GM19239 (cell line): ENCODE results near the gene TRIM71.

Experiments used
- DNase-seq: peaks from one replicate; pipeline ENCODE4 v3.0.0; 2011; ENCODE audit warnings: low spot score; ENCODE audit not compliant: insufficient read length
- FAIRE-seq: peaks from 2 replicates; lab custom pipeline; 2011; peaks lifted over from hg19 to GRCh38; lab: Jason Lieb, UNC

The TRIM71 gene

GRCh38 chr3:32860499-32860898, 42.7 kb downstream of the TRIM71 start:
- DNase-seq (no peak), FAIRE-seq (no peak)

DNA sequence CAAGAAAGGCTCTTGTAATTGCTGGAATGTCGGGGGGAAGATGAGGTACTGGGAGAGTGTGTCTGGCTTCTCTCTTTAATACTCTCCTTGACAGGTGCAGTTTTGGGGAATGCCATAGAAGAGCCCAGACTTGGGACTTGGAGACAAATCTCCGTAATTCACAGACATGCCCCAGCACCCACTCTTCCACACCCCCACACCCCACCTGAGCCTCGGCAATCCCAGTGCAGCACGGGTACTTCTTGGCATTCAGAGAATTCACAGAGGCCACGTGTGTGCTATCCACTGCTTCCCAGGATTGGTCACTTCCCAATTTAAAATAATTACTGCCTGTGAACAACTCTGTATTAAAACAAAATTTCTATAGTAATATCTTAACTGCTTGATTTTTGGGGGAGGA, 43.9 kb downstream of the TRIM71 start:
- FAIRE-seq (no peak), DNase-seq (no peak)

GRCh38 chr3:32862247-32862935, 44.6 kb downstream of the TRIM71 start:
- no peak for FAIRE-seq
- DNase-seq, result no peak

- DNase-seq (no peak), FAIRE-seq (no peak)
Measured at GRCh38 chr3:32862936-32863487, 45.2 kb downstream of the TRIM71 start.

- FAIRE-seq, result no peak
- no peak for DNase-seq
Measured at GRCh38 chr3:32865383-32865782, 47.6 kb downstream of the TRIM71 start.

GRCh38 chr3:32866533-32866932, 48.7 kb downstream of the TRIM71 start:
- DNase-seq (no peak), FAIRE-seq (no peak)

GRCh38 chr3:32867954-32868353, 50.2 kb downstream of the TRIM71 start:
- DNase-seq (no peak), FAIRE-seq (no peak)

- FAIRE-seq (peak; percentile 18), DNase-seq (no peak)
Measured at GRCh38 chr3:32868719-32869512, 51.1 kb downstream of the TRIM71 start.

DNA sequence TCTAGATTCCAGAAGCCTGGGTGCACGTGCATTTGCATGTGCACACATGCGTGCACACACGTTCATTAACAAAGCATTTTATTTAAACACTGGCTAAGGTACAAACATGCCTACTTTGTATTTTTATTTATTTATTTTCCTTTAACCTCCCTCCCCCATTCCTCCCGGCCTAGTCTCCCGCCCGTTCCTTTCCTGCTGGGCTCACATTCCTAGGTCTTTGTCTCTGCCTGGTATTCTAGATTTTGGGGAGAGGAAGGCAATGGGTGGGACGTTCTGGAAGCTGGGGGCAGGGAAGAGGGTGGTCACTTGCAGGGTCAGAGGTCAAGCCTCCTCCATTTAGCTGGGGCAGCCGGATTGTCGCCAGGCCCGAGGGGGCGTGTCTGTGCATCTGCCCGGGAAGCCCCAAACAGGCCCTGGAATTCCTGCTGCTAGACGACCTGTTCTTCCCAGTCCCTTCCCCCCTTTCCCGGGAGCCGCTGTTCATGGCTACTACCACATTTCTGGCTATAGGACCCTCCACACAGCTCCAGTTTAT, 51.8 kb downstream of the TRIM71 start:
- DNase-seq, result no peak
- no peak for FAIRE-seq

- DNase-seq (no peak), FAIRE-seq (no peak)
Measured at GRCh38 chr3:32870373-32871095, 52.7 kb downstream of the TRIM71 start.

GRCh38 chr3:32871273-32871672, 53.5 kb downstream of the TRIM71 start:
- DNase-seq (no peak), FAIRE-seq (no peak)

- FAIRE-seq (no peak), DNase-seq (no peak)
Measured at GRCh38 chr3:32872487-32873382, 54.9 kb downstream of the TRIM71 start.

- no peak for FAIRE-seq
Measured at GRCh38 chr3:32873531-32874130, 55.8 kb downstream of the TRIM71 start.

DNA sequence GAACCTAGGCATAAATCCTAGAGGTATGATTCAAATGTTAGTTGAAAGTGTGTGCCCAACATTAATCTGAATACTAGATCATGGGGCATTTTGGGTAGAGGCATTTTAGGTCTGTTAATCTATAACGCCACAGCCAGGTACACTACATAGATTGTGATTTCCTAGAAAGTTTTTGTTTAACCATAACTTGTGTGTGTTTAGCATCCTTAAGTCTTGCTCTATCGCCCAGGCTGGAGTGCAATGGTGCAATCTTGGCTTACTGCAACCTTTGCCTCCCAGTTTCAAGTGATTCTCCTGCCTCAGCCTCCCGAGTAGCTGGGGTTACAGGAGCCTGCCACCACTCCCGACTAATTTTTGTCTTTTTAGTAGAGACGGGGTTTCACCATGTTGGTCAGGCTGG, 59.1 kb downstream of the TRIM71 start:
- FAIRE-seq (no peak), DNase-seq (no peak)

More at GRCh38 chr3:32873531-32874130, 55.8 kb downstream of the TRIM71 start:
- DNase-seq, result no peak

DNA sequence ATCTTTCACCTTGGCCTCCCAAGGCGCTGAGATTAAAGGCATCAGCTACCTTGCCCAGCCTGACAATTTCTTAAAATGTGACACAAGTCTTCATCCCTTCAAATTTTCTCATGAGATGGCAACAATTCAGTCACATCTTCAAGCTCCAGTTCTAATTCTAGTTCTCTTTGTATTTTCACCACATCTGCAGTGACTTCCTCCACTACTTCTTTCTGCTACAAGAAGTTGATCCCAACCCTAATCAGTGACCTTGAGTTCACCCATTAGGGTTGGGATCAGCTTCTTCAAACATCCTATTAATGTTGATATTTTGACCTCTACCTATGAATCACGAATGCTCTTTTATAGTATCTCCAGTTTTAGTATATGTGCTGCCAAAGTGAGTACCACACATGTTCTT, 59.8 kb downstream of the TRIM71 start:
- FAIRE-seq, result no peak

DNA sequence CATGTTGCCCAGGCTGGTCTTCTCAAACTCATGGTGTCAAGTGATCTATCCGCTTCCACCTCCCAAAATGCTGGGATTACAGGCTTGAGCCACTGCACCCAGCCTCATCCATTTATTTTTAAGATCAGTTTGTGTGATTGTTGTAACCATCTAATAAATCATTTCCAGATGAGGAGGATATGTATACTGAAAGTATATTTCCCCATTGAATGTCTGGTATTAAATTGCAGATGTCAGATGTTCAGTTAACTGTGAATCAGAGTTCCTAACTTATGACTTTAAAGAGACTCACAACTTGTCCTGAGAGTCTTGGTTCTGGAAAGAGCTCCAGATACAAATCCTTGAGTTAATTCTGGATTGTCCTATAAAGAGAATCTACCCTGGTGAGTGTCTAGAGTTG, 62.4 kb downstream of the TRIM71 start:
- no peak for FAIRE-seq
- DNase-seq, result no peak

More for the DNA sequence above, 59.8 kb downstream of the TRIM71 start:
- no peak for DNase-seq

DNA sequence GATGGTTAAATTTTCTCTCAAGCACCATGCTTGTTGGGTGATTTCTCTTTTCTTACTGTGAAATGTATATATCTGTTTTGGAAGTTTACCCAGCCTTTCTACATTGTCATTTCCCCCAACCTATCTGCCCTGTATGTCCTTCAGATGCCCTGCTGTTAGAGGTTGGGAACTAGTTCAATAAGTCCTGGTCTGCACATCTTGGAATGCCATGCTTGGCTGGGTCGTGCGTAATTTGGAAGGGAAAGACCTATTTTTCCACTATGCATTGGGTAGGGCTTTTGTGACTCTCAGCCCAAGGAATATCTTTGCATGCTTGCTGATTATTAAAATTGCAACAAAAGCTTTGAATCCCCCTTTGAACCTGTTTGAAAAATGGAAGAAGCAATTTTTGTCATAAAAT, 63.8 kb downstream of the TRIM71 start:
- no peak for DNase-seq
- FAIRE-seq, result peak; percentile 80

GRCh38 chr3:32882189-32882588, 64.4 kb downstream of the TRIM71 start:
- no peak for DNase-seq
- FAIRE-seq, result no peak

DNA sequence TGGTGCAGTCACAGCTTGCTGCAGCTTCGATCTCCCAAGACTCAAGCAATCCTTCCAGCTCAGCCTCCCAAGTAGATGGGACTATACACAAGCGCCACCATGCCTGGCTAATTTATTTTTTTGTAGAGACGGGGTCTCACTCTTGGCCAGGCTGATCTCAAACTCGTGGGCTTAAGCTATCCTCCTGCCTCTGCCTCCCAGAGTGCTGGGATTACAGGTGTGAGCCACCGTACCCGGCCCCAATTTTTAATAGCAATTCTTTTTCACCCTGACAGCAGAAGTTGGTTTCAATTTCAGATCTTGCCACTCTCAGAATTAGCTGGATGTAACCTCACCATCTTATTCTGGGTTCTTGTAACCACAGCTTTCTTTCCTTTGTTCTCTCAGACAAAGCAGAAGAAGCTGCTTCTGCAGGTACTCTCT, 64.8 kb downstream of the TRIM71 start:
- DNase-seq (peak; percentile 29), FAIRE-seq (peak; percentile 98)
